Glomerular endothelial cell (primary cell): ENCODE data around the gene AGBL1. TPM values are rescaled to one million over a fixed set of nuclear protein-coding genes. Genes with fewer than 3 reads are reported as not detected.

Source experiments
- DNase-seq: peaks from one replicate; pipeline ENCODE4 v3.0.0-alpha.2; 2011; ENCODE audit warnings: low read depth, low spot score; ENCODE audit errors: extremely low read depth
- total RNA-seq: library from RNA; depleted of rRNA; stranded (reverse); fragments of >200 nt; gene quantifications from 2 replicates; pipeline ENCODE4 v1.2.3, GENCODE V29; 2015

The AGBL1 gene
- total RNA-seq, 1 donor from 2014 or later, result not detected

- no peak for DNase-seq
These were observed 684.4 kb downstream of the AGBL1 start for GRCh38 chr15:86764021-86764420.

DNA sequence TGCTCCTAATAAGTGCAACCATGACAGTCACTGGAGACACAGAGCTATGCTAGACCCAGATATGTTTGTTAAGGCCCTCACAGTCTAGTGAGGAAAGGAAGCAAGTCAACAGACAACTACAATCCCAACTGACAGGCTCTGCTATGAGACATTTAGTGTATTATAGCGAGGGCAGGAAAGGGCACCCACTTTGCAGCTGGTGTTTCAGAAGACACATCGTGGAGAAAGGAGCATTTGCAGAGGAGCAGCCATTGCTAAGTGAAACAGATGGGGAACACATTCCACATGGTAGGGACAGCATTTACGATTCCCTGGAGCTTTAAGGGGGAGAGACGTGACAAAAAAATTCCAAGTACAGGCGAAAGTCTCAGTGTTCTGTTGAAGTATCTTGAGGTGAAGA is 685.6 kb downstream of the AGBL1 start:
- no peak for DNase-seq

DNA sequence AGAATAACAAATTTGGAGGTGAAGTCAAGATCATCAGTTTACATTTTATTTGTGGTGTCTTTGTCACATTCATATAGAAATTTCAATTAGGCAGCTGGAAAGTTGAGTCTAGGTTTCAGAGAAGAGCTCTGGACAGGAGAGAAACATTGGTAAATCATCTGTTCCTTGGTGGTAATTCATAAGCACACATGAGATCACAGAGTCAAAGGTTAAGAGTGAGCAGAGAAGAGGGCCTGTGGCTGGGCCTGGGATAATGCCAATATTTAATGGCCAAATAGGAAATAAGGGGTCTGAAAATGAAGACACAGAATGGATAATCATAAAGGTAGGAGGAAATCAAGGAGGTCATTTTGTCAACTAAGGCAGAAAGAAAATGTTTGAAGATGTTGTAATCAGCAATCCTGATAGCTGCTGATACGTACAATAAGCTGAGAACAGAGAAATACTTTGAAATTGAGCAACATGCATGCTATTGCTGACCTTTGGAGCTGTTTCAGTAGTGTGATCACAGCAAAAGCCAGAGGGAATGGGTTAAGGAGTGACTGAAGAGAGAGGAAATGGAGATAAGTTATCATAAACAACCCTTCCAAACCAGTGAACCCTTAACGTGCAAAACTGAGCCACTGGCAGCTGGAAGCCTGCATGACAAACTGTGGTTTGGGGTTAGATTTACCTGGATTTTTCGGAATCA is 692.8 kb downstream of the AGBL1 start:
- DNase-seq, result no peak

DNA sequence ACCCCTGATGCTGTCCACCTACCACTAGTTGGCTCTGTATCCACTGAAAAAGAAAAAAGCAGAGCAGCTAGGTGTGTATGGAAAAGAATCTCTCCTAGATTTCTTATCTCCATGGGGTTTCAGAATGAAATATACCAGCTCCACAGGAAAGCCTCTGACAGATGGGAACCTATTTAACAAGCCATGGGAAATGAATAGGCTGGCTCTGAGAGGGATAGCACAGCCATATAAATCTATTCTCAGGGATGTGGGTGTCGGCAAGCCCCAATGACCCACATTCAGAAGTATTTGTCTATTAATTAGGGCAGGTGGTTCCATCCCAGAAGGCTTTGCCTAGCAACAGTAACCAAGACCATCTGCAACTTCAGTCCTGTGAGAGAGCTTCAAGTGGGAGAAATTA is 694.1 kb downstream of the AGBL1 start:
- DNase-seq, result no peak

GRCh38 chr15:86776145-86776544 is 696.5 kb downstream of the AGBL1 start:
- DNase-seq, result no peak

DNA sequence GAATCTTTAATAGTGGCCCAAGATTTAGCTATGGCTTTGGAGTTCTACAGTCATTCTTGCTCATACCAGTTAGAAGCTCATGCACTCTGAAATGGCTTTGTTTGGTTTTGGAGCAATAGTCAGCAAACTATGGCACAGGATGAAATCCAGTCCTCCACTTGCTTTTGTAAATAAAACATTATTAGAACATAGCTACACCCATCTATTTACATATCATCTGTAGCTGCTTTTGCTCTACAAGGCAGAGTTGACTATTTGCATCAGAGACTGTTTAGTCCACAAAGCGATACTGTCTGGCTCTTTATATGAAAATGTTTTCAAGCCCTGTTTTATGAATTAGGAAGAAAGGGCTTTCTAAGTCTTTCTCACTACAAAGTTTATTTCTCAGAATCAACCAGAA is 716.9 kb downstream of the AGBL1 start:
- no peak for DNase-seq

DNA sequence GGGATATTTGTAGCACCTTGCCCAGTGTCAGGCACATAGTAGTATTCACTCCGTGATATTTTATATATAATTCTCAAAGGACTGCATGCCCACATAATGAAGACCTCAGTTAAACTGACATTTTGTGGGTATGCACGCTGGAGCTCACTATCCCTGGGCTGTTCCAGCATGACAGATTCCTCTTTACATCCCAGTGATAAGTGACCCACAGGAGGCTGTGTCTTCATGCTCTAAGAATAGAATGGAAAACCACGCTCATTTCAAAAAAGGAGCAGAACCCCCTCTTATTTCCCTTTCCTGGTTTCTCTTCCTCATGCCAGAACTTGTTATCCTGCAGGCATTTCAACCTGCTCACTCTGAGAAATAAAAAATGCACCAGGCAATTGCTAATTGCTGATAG is 717.5 kb downstream of the AGBL1 start:
- no peak for DNase-seq

DNA sequence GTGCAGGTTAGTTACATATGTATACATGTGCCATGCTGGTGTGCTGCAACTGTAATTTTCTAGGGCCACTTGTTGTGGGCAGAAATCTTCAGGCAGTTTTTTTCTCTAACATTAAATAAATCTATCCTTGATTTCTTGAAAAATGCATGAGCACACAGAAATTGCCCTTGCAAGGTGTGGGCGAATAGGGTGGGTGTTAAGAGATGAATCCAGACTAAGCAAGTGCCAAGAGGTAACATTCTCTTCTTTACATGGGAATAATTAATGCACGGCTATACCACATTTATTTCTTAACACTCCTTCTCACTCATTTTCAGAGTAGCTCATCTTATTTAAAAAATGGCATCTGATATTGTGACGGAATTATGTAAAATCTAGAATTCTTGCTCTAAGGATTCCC is 719.6 kb downstream of the AGBL1 start:
- DNase-seq, result no peak

GRCh38 chr15:86802244-86802643 is 722.6 kb downstream of the AGBL1 start:
- no peak for DNase-seq

DNA sequence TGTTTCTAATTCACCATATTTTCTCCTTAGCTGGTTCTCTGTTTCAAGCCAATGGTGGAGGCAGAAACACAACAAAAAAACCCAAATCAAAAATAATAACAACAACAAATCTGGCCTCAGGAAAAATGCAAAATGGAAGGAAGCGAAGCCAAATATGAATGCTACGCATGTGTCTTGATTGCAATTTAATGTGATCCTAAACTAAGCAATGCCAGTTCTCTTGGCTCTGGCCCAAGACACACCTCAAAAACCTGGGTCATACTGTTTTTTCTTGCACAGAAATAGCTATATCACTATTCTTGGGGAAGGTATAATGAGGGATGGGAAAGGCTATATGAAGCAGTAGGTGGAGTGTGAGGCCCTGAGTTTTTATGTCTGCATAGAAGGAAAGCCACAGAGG is 724.7 kb downstream of the AGBL1 start:
- DNase-seq, result no peak

DNA sequence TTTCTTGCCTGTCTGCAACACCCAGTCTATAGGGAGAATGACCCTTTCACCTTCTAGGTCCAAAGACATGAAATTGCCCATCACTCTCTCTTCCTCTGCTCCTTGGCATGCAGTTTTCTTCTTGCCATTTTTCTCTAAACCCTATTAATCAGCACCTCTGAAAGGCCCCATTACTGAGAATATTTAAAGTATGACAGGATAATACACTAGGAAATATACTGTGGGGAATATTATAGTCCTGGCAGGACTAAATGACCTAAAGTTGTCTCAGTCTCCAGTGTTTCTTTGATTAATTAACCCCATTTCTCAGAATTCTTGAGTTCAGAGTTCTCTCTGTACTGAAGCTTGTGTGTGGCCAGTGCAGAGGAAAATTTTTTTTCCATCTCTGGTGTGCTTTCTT is 730.7 kb downstream of the AGBL1 start:
- no peak for DNase-seq

DNA sequence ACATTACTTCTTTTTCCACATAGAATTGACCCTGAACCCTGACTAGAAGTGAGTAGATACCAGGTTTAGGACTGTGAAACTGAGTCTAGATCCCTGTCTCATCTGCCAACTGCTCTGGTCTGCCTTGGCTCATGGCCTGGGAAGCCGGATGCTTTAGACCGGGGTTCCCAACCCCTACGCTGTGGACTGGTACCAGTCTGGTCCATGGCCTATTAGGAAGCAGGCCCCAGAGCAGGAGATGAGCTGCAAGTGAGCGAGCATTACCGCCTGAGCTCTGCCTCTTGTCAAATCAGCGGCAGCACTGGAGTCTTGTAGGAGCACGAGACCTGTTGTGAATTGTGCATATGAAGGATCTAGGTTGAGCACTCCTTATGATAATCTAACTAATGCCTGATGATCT is 734.2 kb downstream of the AGBL1 start:
- no peak for DNase-seq

GRCh38 chr15:86829245-86829644 is 749.6 kb downstream of the AGBL1 start:
- DNase-seq, result no peak

GRCh38 chr15:86830304-86830703 is 750.6 kb downstream of the AGBL1 start:
- no peak for DNase-seq

DNA sequence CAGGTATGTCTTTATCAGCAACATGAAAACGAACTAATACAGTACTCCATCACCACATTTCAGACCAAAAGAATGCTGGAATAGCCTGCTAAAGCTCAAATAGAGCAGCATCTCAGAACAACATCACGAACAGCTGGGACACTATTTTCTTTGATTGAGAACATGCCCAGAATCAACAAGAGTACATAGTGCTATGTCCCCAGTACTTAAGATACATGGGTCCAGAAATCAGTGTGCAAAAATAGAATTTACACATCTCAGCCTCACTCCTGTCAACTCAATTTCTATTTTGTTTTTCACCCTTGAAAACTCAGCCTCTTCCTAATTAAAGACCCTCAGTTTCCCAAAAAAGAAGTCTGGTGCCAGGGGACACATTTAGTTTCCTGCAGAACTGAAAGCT is 753.9 kb downstream of the AGBL1 start:
- DNase-seq, result no peak

GRCh38 chr15:86834115-86834863 is 754.6 kb downstream of the AGBL1 start:
- DNase-seq, result no peak

DNA sequence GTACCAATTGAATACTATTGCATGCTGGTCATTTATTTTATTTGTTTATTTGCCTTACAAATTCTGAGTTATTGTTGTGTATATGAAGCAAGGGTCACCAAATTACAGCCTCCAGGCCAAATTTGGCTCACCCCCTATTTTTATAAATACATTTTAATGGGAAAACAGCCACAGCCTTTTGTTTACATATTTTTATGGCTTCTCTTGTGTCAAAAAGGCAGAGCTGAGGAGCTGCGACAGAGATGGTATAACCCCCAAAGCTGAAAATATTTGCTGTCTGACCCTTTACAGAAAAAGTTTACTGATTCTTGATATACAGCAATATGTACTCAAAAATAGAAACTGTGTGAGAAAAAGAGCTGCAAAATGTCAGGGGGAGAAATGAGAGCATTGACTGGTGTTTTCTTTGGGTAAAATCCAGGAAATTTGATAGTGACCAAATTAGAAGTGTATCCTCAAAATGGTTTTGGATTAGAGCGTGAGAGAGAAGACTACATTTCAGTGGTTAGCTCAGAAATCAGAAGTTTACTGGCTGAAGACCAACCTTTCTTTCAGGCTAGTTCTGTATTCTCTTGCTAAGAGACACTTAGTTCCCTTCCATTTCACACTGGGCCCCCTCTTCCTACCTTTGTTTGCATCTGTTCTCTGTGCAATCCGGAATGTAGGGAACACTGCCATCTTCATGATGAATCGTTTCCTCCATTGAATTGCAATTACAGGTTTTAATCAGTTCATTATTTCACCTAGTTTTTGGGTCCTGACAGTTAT is 757.8 kb downstream of the AGBL1 start:
- DNase-seq, result no peak

- no peak for DNase-seq
These were observed 759.8 kb downstream of the AGBL1 start for GRCh38 chr15:86839502-86839901.

- DNase-seq, result no peak
These were observed 761.3 kb downstream of the AGBL1 start for GRCh38 chr15:86840996-86841395.

- DNase-seq, result no peak
These were observed 762.5 kb downstream of the AGBL1 start for GRCh38 chr15:86842199-86842598.

- DNase-seq, result no peak
These were observed 766.4 kb downstream of the AGBL1 start for GRCh38 chr15:86846036-86846435.

- no peak for DNase-seq
These were observed 769.5 kb downstream of the AGBL1 start for GRCh38 chr15:86849136-86849535.
